Measurements from ENCODE around the gene RPE. TPM values are rescaled to one million over a fixed set of nuclear protein-coding genes. Genes with fewer than 3 reads are reported as not detected.

Gene RPE
- total RNA-seq, 1 donor, result 68.0 TPM

DNA sequence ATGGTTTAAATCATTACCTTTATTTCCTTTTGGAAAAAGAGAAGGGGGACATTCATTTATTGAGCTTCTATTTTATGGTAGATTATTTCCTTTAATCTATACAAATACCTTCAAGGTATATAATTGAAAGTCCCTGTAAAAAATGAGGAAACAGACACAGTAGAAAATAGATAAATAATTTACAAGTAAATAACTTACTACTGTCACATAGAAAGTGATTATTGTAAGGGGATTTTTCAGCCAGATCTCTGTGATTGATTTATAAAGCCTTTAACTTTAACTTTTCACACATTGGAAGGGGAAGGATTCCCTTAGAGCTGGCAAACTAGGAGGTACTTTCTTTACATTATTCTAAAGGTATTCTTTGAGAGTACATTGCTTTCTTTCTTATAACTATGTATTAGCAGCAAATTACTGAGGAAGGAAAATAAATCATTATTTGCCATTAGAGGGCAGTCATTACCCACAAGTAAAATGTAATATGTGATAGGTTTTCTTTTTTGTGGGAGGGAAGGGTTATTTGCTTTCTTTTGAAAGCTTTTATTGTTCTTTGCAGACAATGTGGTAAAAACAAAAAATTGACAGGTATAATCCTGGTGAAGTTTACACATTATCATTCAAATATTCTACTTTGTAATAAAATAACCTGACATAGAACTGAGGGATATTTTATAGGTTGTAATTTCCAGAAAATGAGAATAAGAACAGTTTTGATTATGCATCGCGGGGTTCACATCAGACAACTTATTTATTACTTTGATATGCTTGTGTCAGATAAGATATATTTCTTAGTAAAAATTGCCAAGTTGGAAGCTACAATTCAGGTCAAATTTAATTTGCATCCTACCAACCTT is 24.8 kb upstream of the RPE start:
- Histone ChIP-seq H3K27ac (ENCODE audit: low read depth, low read length) (no peak overlapping the region), H4K20me1 (ENCODE audit: insufficient read depth, low read length) (no peaks in the 10 kb centered on the region), H3K27me3 (ENCODE audit: insufficient read depth, low read length) (no peaks in the 10 kb centered on the region), H3K79me2 (ENCODE audit: insufficient read depth, low read length) (no peaks in the 10 kb centered on the region), H3K4me2 (ENCODE audit: insufficient read depth, low read length) (no peak overlapping the region), H3K4me1 (ENCODE audit: insufficient read depth, low read length) (no peaks in the 10 kb centered on the region), H3K9me3 (ENCODE audit: low read depth, low read length) (no peaks in the 10 kb centered on the region), H2AFZ (ENCODE audit: low read length) (no peak overlapping the region), H3K4me3 (ENCODE audit: insufficient read depth, low read length) (no peak overlapping the region), H3K36me3 (ENCODE audit: insufficient read depth, low read length) (no peaks in the 10 kb centered on the region)
- TF ChIP-seq, protein P1, sequence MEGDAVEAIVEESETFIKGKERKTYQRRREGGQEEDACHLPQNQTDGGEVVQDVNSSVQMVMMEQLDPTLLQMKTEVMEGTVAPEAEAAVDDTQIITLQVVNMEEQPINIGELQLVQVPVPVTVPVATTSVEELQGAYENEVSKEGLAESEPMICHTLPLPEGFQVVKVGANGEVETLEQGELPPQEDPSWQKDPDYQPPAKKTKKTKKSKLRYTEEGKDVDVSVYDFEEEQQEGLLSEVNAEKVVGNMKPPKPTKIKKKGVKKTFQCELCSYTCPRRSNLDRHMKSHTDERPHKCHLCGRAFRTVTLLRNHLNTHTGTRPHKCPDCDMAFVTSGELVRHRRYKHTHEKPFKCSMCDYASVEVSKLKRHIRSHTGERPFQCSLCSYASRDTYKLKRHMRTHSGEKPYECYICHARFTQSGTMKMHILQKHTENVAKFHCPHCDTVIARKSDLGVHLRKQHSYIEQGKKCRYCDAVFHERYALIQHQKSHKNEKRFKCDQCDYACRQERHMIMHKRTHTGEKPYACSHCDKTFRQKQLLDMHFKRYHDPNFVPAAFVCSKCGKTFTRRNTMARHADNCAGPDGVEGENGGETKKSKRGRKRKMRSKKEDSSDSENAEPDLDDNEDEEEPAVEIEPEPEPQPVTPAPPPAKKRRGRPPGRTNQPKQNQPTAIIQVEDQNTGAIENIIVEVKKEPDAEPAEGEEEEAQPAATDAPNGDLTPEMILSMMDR (IDR thresholded peaks at IDR 0.05; ENCODE audit: extremely low read depth, low read depth, low read length), result peak; percentile 47
- no peak for DNase-seq (ENCODE audit: insufficient read length, low spot score, missing footprints)

DNA sequence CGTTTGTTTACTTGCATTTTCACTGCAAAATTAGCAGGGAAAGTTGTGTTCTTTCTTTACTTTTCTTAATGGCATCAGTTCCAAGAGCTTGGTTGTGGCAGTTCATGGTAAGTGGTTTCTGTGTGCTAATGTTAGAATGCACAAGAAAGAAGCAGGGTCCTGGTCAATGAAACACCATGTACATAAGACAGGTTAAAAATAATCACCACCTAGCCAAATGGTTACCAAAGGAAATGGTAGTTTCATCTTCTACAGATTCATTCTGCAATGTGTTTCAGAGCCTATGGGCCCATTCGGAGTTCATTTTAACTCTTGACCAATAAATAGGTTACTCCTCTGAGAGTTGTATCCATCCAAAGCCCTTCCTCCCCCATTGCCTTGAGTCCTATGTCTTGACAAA is 18.1 kb upstream of the RPE start:
- H2AFZ ChIP-seq (ENCODE audit: low read length), result no peak overlapping the region
- no peak for DNase-seq (ENCODE audit: insufficient read length, low spot score, missing footprints)
- no peak overlapping the region for H3K27ac ChIP-seq (ENCODE audit: low read depth, low read length)
- no peaks in the 10 kb centered on the region for H3K79me2 ChIP-seq (ENCODE audit: insufficient read depth, low read length)
- TF ChIP-seq, protein P1 (IDR thresholded peaks at IDR 0.05; ENCODE audit: extremely low read depth, low read depth, low read length), result no peak
- H3K4me1 ChIP-seq (ENCODE audit: insufficient read depth, low read length), result no peaks in the 10 kb centered on the region
- peaks cover 2% of the 10 kb centered on the region for H3K27me3 ChIP-seq (ENCODE audit: insufficient read depth, low read length)
- no peak overlapping the region for H3K4me2 ChIP-seq (ENCODE audit: insufficient read depth, low read length)
- no peaks in the 10 kb centered on the region for H3K36me3 ChIP-seq (ENCODE audit: insufficient read depth, low read length)
- no peak overlapping the region for H3K4me3 ChIP-seq (ENCODE audit: insufficient read depth, low read length)
- H4K20me1 ChIP-seq (ENCODE audit: insufficient read depth, low read length), result no peaks in the 10 kb centered on the region
- H3K9me3 ChIP-seq (ENCODE audit: low read depth, low read length), result no peaks in the 10 kb centered on the region

DNA sequence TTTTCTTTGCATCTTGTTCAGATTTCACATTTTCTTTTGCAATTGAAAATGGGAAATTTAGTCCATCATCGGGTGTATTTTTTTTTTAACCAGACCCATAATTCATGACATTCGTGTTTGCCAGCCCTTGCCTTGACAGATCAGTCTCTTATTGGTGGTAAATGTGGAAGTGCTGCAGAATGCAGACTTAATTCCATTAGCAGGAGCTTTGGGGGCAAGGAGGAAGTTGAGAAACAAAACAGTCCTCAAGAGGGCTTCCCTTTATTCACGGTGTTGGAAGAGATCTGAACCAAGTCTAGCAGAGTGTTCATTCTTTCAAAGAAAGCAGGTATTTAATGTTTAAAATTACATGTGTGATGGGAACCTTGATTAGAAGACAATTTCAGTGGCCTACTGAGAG is 16.6 kb upstream of the RPE start:
- no peak for DNase-seq (ENCODE audit: insufficient read length, low spot score, missing footprints)
- TF ChIP-seq, protein P1 (IDR thresholded peaks at IDR 0.05; ENCODE audit: extremely low read depth, low read depth, low read length), result no peak
- no peaks in the 10 kb centered on the region for H3K79me2 ChIP-seq (ENCODE audit: insufficient read depth, low read length)
- H3K36me3 ChIP-seq (ENCODE audit: insufficient read depth, low read length), result no peaks in the 10 kb centered on the region
- H3K27ac ChIP-seq (ENCODE audit: low read depth, low read length), result no peak overlapping the region
- H2AFZ ChIP-seq (ENCODE audit: low read length), result no peak overlapping the region
- H3K9me3 ChIP-seq (ENCODE audit: low read depth, low read length), result no peaks in the 10 kb centered on the region
- H3K4me2 ChIP-seq (ENCODE audit: insufficient read depth, low read length), result no peak overlapping the region
- H4K20me1 ChIP-seq (ENCODE audit: insufficient read depth, low read length), result no peaks in the 10 kb centered on the region
- peaks cover 2% of the 10 kb centered on the region for H3K27me3 ChIP-seq (ENCODE audit: insufficient read depth, low read length)
- H3K4me1 ChIP-seq (ENCODE audit: insufficient read depth, low read length), result no peaks in the 10 kb centered on the region
- H3K4me3 ChIP-seq (ENCODE audit: insufficient read depth, low read length), result no peak overlapping the region

DNA sequence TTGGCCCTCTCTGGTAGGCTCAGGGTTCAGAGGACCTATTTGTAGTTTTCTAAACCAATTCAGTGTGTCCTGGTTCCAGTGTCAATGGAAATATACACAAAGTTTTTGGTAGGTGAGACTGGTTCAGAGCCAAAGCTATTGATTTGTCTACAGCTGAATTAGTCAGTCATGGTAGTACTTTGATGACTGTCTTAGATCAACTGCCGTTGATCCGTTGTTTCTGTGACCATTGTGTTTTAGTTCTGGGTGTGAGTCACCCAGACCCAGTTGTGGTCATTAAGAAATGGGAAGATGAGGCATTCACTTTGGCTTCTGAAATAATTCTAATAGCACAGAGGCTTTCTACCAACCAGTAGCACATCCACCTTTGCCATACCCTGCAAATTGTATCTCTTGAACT is 16.0 kb upstream of the RPE start:
- H3K79me2 ChIP-seq (ENCODE audit: insufficient read depth, low read length), result no peaks in the 10 kb centered on the region
- H3K27me3 ChIP-seq (ENCODE audit: insufficient read depth, low read length), result peaks cover 2% of the 10 kb centered on the region
- H2AFZ ChIP-seq (ENCODE audit: low read length), result no peak overlapping the region
- no peaks in the 10 kb centered on the region for H3K36me3 ChIP-seq (ENCODE audit: insufficient read depth, low read length)
- H3K27ac ChIP-seq (ENCODE audit: low read depth, low read length), result no peak overlapping the region
- H3K4me1 ChIP-seq (ENCODE audit: insufficient read depth, low read length), result no peaks in the 10 kb centered on the region
- TF ChIP-seq, protein P1 (IDR thresholded peaks at IDR 0.05; ENCODE audit: extremely low read depth, low read depth, low read length), result no peak
- no peak overlapping the region for H3K4me3 ChIP-seq (ENCODE audit: insufficient read depth, low read length)
- no peaks in the 10 kb centered on the region for H3K9me3 ChIP-seq (ENCODE audit: low read depth, low read length)
- H3K4me2 ChIP-seq (ENCODE audit: insufficient read depth, low read length), result no peak overlapping the region
- no peak for DNase-seq (ENCODE audit: insufficient read length, low spot score, missing footprints)
- no peaks in the 10 kb centered on the region for H4K20me1 ChIP-seq (ENCODE audit: insufficient read depth, low read length)
